Stimulated activated CD8-positive, alpha-beta memory T cell treated with anti-CD3 and anti-CD28 coated beads, Interleukin-15, amount 100 ng/mL, for 48 hours (primary cell): ENCODE measurements around the gene AGAP9.
"Not testable (repeated sequence)": the region's sequence is repeated elsewhere in the genome, so short reads cannot be mapped to it uniquely, and the experiment has no call there.

Source experiments
- DNase-seq, 2 donors: peaks; one replicate each; pipeline ENCODE4 v3.0.0-alpha.2; 2020; ENCODE audit warnings: low read depth in 2 of 2

AGAP9 gene

GRCh38 chr10:47485943-47486342 is 37.5 kb downstream of the AGAP9 start:
- peak in 1 of 2 donors; percentile 2 for DNase-seq

GRCh38 chr10:47484786-47485185 is 38.7 kb downstream of the AGAP9 start:
- not testable (repeated sequence) for DNase-seq

- not testable (repeated sequence) for DNase-seq
Observed at GRCh38 chr10:47483923-47484322, 39.5 kb downstream of the AGAP9 start, which contains the start of gene ANXA8. Gene ANXA8, minus strand, starts transcription at chr10:47484115. Its CDS starts 182 bp downstream, at chr10:47483933.

GRCh38 chr10:47482367-47482766 is 41.1 kb downstream of the AGAP9 start:
- DNase-seq: not testable (repeated sequence)

GRCh38 chr10:47481768-47482181 is 41.7 kb downstream of the AGAP9 start:
- not testable (repeated sequence) for DNase-seq

GRCh38 chr10:47481182-47481766 is 42.2 kb downstream of the AGAP9 start:
- DNase-seq: not testable (repeated sequence)

- not testable (repeated sequence) for DNase-seq
Observed at GRCh38 chr10:47480133-47480532, 43.3 kb downstream of the AGAP9 start.

GRCh38 chr10:47478114-47478513 is 45.3 kb downstream of the AGAP9 start:
- DNase-seq: not testable (repeated sequence)

- DNase-seq: not testable (repeated sequence)
Observed at GRCh38 chr10:47477078-47477477, 46.4 kb downstream of the AGAP9 start.

GRCh38 chr10:47475101-47475500 is 48.3 kb downstream of the AGAP9 start:
- DNase-seq: not testable (repeated sequence)

- DNase-seq: not testable (repeated sequence)
Observed at GRCh38 chr10:47473516-47473915, 49.9 kb downstream of the AGAP9 start.

GRCh38 chr10:47472647-47473046 is 50.8 kb downstream of the AGAP9 start:
- DNase-seq: not testable (repeated sequence)

- DNase-seq: not testable (repeated sequence)
Observed at GRCh38 chr10:47472072-47472471, 51.4 kb downstream of the AGAP9 start.

GRCh38 chr10:47468731-47469528 is 54.5 kb downstream of the AGAP9 start:
- not testable (repeated sequence) for DNase-seq

- DNase-seq: not testable (repeated sequence)
Observed at GRCh38 chr10:47467957-47468356, 55.5 kb downstream of the AGAP9 start.

- not testable (repeated sequence) for DNase-seq
Observed at GRCh38 chr10:47467458-47467857, 56.0 kb downstream of the AGAP9 start.

GRCh38 chr10:47465216-47465917 is 58.1 kb downstream of the AGAP9 start:
- not testable (repeated sequence) for DNase-seq

- not testable (repeated sequence) for DNase-seq
Observed at GRCh38 chr10:47462577-47463358, 60.7 kb downstream of the AGAP9 start.

- DNase-seq: peak in 1 of 2 donors; percentile 14
Observed at GRCh38 chr10:47461261-47461687, 62.2 kb downstream of the AGAP9 start.

- DNase-seq: no peak
Observed at GRCh38 chr10:47458466-47459154, 64.8 kb downstream of the AGAP9 start.

- no peak for DNase-seq
Observed at GRCh38 chr10:47457826-47458225, 65.6 kb downstream of the AGAP9 start.
